ENCODE results near the gene PCCA. TPM values are rescaled to one million over a fixed set of nuclear protein-coding genes. Genes with fewer than 3 reads are reported as not detected.
"Not testable (repeated sequence)": the region's sequence is repeated elsewhere in the genome, so short reads cannot be mapped to it uniquely, and the experiment has no call there.

Gene PCCA
- total RNA-seq, 2 experiments from 2014 or later: 7.9 to 8.2 TPM

DNA sequence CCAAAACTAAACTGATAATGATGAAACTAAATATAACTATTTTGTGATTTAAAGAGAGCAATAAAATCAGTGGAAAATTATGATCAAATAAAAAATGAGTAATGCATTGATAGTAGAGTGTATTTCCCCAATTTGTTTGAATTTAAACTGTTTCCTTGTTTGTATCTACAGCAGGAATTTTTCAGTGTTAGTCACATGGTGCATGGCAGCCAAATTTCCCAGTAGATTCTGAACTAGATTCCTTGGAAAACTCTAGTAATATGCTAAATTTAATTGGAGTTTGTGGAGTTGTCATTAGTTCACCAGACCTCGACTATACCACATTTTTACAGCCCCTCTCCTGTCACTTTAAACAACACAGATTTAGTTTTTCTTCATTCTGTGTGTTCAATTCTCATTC lies 156.2 kb downstream of the PCCA start:
- CTCF ChIA-PET: no interaction called here
- Mint-ChIP-seq H3K36me3 (peaks cover 7% of the 10 kb centered on the region), H3K27ac (no peak overlapping the region), H3K4me3 (no peak overlapping the region), H3K4me1 (ENCODE audit: low read depth) (no peaks in the 10 kb centered on the region), H3K27me3 (no peaks in the 10 kb centered on the region), H3K9me3 (peaks cover 9% of the 10 kb centered on the region)
- intact Hi-C loops (cut with micrococcal nuclease): no loop called here
- POLR2A ChIA-PET: no interaction called here
- DNase-seq: no peak

DNA sequence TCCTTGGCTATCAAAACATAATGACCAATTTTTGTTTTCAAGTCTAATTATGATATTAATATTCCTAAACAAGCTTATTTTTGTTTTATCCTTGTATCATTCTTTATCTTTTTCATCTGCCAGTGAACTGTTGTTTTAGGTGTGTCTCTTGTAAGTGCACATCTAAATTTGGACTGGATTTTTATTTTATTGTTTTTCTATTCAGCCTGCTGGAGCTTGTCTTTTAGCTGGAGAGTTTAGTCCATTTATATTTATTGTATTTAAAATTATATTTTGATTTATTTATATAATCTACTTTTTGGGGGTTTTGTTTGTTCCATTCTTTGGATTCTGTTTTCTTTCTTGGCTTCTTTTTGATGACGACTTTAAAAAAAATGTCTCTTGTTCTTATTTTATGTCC lies 159.0 kb downstream of the PCCA start:
- CTCF ChIA-PET: interaction anchor here (0.7 kb wide), 1 partner anchor 16 kb away, joined by 4 read pairs; no protein-coding TSS in a partner anchor
- no peak overlapping the region for H3K4me3 Mint-ChIP-seq
- H3K9me3 Mint-ChIP-seq: peaks cover 9% of the 10 kb centered on the region
- no peaks in the 10 kb centered on the region for H3K4me1 Mint-ChIP-seq (ENCODE audit: low read depth)
- intact Hi-C loops (cut with micrococcal nuclease): no loop called here
- H3K36me3 Mint-ChIP-seq: peaks cover 7% of the 10 kb centered on the region
- no peaks in the 10 kb centered on the region for H3K27me3 Mint-ChIP-seq
- no peak for DNase-seq
- POLR2A ChIA-PET: no interaction called here
- H3K27ac Mint-ChIP-seq: no peak overlapping the region

GRCh38 chr13:100254002-100254401 lies 165.1 kb downstream of the PCCA start:
- CTCF ChIA-PET: no interaction called here
- H3K4me3 Mint-ChIP-seq: no peak overlapping the region
- intact Hi-C loops (cut with micrococcal nuclease): no loop called here
- no peaks in the 10 kb centered on the region for H3K4me1 Mint-ChIP-seq (ENCODE audit: low read depth)
- DNase-seq: no peak
- no peaks in the 10 kb centered on the region for H3K27me3 Mint-ChIP-seq
- H3K36me3 Mint-ChIP-seq: peaks cover 6% of the 10 kb centered on the region
- H3K9me3 Mint-ChIP-seq: peaks cover 2% of the 10 kb centered on the region
- POLR2A ChIA-PET: no interaction called here
- no peak overlapping the region for H3K27ac Mint-ChIP-seq

- Mint-ChIP-seq H3K27ac (no peak overlapping the region), H3K4me1 (ENCODE audit: low read depth) (no peaks in the 10 kb centered on the region), H3K9me3 (no peaks in the 10 kb centered on the region), H3K36me3 (peaks cover 5% of the 10 kb centered on the region), H3K4me3 (no peak overlapping the region), H3K27me3 (no peaks in the 10 kb centered on the region)
- intact Hi-C loops (cut with micrococcal nuclease): no loop called here
- ChIA-PET POLR2A (no interaction called here), CTCF (no interaction called here)
- no peak for DNase-seq
Observed at GRCh38 chr13:100262404-100262803, 173.5 kb downstream of the PCCA start.

GRCh38 chr13:100266026-100266425 lies 177.1 kb downstream of the PCCA start:
- Mint-ChIP-seq H3K27me3 (no peaks in the 10 kb centered on the region), H3K4me1 (ENCODE audit: low read depth) (no peaks in the 10 kb centered on the region), H3K4me3 (no peak overlapping the region)

GRCh38 chr13:100269837-100270236 lies 180.9 kb downstream of the PCCA start:
- Mint-ChIP-seq H3K9me3 (no peaks in the 10 kb centered on the region), H3K36me3 (peaks cover 14% of the 10 kb centered on the region), H3K4me3 (no peak overlapping the region), H3K27ac (no peak overlapping the region), H3K27me3 (no peaks in the 10 kb centered on the region), H3K4me1 (ENCODE audit: low read depth) (no peaks in the 10 kb centered on the region)
- intact Hi-C loops (cut with micrococcal nuclease): no loop called here
- no peak for DNase-seq
- CTCF ChIA-PET: interaction anchor here (1.0 kb wide), 1 partner anchor 34 kb away, joined by 3 read pairs; no protein-coding TSS in a partner anchor
- POLR2A ChIA-PET: no interaction called here

More at GRCh38 chr13:100266026-100266425, 177.1 kb downstream of the PCCA start:
- Mint-ChIP-seq H3K27ac (no peak overlapping the region), H3K9me3 (no peaks in the 10 kb centered on the region), H3K36me3 (peaks cover 9% of the 10 kb centered on the region)
- POLR2A ChIA-PET: no interaction called here
- no peak for DNase-seq
- CTCF ChIA-PET: no interaction called here
- intact Hi-C loops (cut with micrococcal nuclease): no loop called here

GRCh38 chr13:100273138-100273537 lies 184.2 kb downstream of the PCCA start:
- DNase-seq: no peak
- no peaks in the 10 kb centered on the region for H3K4me1 Mint-ChIP-seq (ENCODE audit: low read depth)
- CTCF ChIA-PET: no interaction called here
- H3K27ac Mint-ChIP-seq: no peak overlapping the region
- POLR2A ChIA-PET: no interaction called here
- no peaks in the 10 kb centered on the region for H3K27me3 Mint-ChIP-seq
- H3K4me3 Mint-ChIP-seq: no peak overlapping the region
- peaks cover 11% of the 10 kb centered on the region for H3K36me3 Mint-ChIP-seq
- intact Hi-C loops (cut with micrococcal nuclease): no loop called here
- H3K9me3 Mint-ChIP-seq: no peaks in the 10 kb centered on the region

GRCh38 chr13:100273552-100273951 lies 184.7 kb downstream of the PCCA start:
- H3K27ac Mint-ChIP-seq: no peak overlapping the region
- no peak for DNase-seq
- no peaks in the 10 kb centered on the region for H3K9me3 Mint-ChIP-seq
- peaks cover 10% of the 10 kb centered on the region for H3K36me3 Mint-ChIP-seq
- no peaks in the 10 kb centered on the region for H3K4me1 Mint-ChIP-seq (ENCODE audit: low read depth)
- no peaks in the 10 kb centered on the region for H3K27me3 Mint-ChIP-seq
- CTCF ChIA-PET: no interaction called here
- intact Hi-C loops (cut with micrococcal nuclease): no loop called here
- POLR2A ChIA-PET: no interaction called here
- H3K4me3 Mint-ChIP-seq: no peak overlapping the region

DNA sequence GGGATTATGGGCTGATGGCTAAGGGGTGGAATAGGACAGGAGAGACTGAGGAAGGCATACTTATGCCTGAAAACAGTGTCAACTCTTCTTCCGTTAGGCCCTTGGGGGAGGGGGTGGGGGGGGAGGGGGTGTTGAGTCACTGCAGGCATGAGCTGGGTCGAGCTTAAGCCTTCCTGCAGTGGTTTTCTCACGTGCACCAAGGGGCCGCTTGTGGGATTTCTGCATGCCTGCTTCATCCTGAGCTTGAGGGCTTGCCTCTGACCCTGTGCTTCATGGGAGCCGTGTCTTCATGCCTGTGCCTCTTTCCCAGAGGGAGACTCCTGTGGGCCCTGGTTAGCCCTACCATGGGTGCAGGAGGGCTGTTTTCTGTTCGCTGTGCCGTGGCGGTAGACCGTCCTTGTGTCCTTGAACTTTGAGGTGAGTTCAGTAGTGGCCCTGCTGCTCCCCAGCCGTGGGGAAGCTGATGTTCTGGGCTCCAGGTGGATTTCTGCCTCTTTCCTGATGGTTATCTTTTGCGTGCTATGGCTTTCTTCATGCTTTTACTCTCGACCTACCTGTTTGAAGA lies 186.1 kb downstream of the PCCA start:
- H3K4me1 Mint-ChIP-seq (ENCODE audit: low read depth): no peaks in the 10 kb centered on the region
- intact Hi-C loops (cut with micrococcal nuclease): no loop called here
- H3K36me3 Mint-ChIP-seq: peaks cover 8% of the 10 kb centered on the region
- no peak overlapping the region for H3K27ac Mint-ChIP-seq
- no peak overlapping the region for H3K4me3 Mint-ChIP-seq
- ChIA-PET CTCF (no interaction called here), POLR2A (no interaction called here)
- DNase-seq: no peak
- no peaks in the 10 kb centered on the region for H3K27me3 Mint-ChIP-seq
- H3K9me3 Mint-ChIP-seq: no peaks in the 10 kb centered on the region

DNA sequence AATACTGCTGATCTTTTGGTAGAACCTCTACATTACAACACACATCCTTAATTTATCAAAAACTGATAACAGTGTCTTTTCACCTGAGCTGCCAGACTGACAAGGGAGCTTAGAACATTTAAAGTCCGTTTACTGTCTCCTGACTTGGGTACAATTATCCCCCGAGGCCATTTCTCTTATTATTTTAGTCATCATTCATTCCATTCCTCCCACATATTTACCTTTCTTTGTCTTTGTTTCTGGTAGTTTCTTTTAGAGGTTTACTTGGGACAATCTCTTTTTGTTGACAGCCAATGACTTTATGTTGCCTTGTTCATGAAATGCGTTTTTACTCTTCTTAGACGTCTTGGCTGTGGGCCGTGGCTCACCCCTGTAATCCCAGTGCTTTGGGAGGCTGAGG lies 186.9 kb downstream of the PCCA start:
- Mint-ChIP-seq H3K36me3 (peaks cover 8% of the 10 kb centered on the region), H3K27me3 (no peaks in the 10 kb centered on the region), H3K27ac (no peak overlapping the region), H3K9me3 (no peaks in the 10 kb centered on the region), H3K4me3 (no peak overlapping the region), H3K4me1 (ENCODE audit: low read depth) (no peaks in the 10 kb centered on the region)
- POLR2A ChIA-PET: no interaction called here
- no peak for DNase-seq
- intact Hi-C loops (cut with micrococcal nuclease): no loop called here
- CTCF ChIA-PET: no interaction called here

DNA sequence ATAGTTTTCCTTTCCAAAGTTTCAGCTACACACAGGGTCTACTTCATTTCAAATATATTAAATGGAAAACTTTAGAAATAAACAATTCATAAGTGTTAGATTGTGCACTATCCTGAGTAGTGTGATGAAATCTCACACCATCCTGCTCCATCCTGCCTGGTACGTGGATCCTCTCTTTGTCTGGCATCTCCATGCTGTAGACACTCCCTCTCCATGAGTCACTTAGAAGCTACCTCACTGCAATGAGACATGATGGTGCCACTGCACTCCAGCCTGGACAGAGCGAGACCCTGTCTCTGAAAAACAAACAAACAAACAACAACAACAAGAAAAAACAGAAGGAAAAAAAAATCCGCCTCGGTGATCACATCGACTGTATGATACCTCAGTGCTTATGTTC lies 191.8 kb downstream of the PCCA start:
- CTCF ChIA-PET: no interaction called here
- Mint-ChIP-seq H3K4me3 (no peak overlapping the region), H3K9me3 (no peaks in the 10 kb centered on the region), H3K4me1 (ENCODE audit: low read depth) (no peaks in the 10 kb centered on the region), H3K27ac (no peak overlapping the region), H3K27me3 (no peaks in the 10 kb centered on the region), H3K36me3 (peaks cover 2% of the 10 kb centered on the region)
- intact Hi-C loops (cut with micrococcal nuclease): no loop called here
- DNase-seq: no peak
- POLR2A ChIA-PET: no interaction called here

GRCh38 chr13:100282306-100282705 lies 193.4 kb downstream of the PCCA start:
- H3K9me3 Mint-ChIP-seq: not testable (repeated sequence)

GRCh38 chr13:100290165-100290801 lies 201.4 kb downstream of the PCCA start:
- Mint-ChIP-seq H3K27ac (no peak overlapping the region), H3K4me1 (ENCODE audit: low read depth) (no peaks in the 10 kb centered on the region), H3K36me3 (no peaks in the 10 kb centered on the region), H3K27me3 (no peaks in the 10 kb centered on the region), H3K4me3 (no peak overlapping the region), H3K9me3 (no peaks in the 10 kb centered on the region)
- intact Hi-C loops (cut with micrococcal nuclease): no loop called here
- POLR2A ChIA-PET: no interaction called here
- CTCF ChIA-PET: interaction anchor here (0.9 kb wide), 1 partner anchor 55 kb away, joined by 3 read pairs; no protein-coding TSS in a partner anchor
- no peak for DNase-seq

More at GRCh38 chr13:100282306-100282705, 193.4 kb downstream of the PCCA start:
- H3K4me3 Mint-ChIP-seq; intact Hi-C loops (cut with micrococcal nuclease); CTCF ChIA-PET; POLR2A ChIA-PET; DNase-seq; H3K4me1 Mint-ChIP-seq (ENCODE audit: low read depth); H3K27me3 Mint-ChIP-seq; H3K36me3 Mint-ChIP-seq; H3K27ac Mint-ChIP-seq: not testable (repeated sequence)

All from activated CD4-positive, alpha-beta memory T cell treated with anti-CD3 and anti-CD28 coated beads for 36 hours (primary cell).